Measurements from ENCODE around the gene LUZP2.

Gene LUZP2

DNA sequence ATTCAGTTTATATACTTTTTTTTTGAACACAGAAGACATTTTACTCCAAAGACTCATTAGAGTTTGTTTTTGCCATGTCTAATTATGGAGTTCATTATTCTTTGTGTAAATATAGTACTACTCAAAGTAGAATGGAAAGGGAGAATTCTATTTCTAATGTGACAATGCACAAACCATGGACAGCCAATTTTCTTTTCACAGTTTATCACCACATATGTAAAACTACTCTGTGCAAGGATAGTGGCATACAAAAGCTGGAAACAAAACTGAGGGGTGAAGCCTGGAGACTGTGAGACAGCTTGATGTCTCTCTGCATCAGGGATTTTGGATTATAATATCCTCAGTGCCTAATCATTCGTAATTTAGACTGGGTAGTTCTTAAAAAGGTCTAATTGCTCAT, 75.5 kb downstream of the LUZP2 start:
- no peak for DNase-seq

DNA sequence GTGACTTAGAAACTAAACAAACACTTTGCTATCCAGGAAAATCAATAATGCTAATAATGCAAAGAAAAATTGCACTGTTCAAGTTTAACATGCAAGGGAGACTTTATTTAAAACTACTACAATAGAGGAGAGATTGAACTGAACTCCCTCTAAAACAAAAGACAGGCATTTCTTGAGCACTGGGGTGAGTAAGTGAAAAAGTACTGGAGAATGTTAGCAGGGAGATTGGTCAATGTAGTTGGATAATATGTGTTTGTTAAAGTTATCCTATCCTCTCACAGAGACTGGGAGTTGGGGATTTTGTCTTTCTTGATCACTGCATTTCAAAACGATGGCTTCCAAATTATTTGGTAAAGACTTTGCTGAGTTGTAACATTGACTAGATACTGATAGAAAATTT, 77.6 kb downstream of the LUZP2 start:
- no peak for DNase-seq

DNA sequence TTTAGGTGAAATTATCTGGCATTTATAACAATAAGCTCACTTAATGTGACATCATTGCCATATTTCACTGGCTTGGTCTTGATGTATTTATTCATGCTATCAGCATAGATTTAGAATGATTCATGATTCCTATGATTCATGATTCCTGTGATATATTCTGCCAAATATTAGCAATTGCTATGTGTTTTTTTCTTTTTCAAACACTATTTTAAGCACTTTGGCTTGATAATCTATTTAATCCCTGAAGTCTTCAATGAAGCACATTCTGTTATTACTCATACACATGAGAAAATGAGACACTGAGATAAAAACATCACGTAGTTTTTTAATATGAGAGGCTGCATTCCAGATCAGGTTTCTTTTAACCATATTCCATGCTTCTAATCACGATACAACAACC, 78.5 kb downstream of the LUZP2 start:
- DNase-seq = no peak

DNA sequence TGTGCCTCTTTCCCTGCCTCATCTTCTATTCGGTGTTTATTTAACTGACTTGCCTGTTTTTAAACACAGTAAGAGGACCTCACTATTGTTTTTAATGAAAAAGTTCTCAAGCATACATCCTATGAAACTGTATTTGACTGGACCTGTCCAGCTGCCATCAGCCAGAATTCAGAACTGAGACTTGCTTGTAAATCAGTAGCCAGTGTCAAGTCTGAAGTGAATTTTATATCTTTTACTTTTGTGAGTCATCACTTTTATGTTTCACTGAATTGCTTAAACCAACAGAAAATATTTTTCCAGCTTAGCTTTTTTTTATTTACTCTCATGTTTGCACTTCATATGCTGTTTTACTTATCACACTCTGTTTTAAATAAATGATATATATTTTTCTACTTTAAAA, 88.3 kb downstream of the LUZP2 start:
- DNase-seq = no peak

DNA sequence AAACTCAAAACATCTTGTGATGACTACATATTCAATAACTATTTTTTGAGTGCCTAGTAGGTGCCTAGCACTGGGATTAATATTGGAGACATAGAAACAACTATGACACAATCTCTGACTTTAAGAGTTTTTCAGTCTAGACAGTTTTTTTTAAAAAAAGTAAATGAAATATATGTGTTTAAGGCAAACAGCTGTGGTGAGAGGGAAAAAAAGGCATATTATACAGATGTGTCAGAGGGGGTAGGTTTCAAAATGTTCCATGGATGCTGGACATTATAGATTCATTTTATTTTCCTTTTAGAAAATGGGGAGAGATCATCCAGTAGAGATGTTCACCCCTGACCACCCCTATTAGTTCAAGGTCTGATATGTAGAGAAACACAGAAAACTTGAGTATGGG, 90.8 kb downstream of the LUZP2 start:
- no peak for DNase-seq

DNA sequence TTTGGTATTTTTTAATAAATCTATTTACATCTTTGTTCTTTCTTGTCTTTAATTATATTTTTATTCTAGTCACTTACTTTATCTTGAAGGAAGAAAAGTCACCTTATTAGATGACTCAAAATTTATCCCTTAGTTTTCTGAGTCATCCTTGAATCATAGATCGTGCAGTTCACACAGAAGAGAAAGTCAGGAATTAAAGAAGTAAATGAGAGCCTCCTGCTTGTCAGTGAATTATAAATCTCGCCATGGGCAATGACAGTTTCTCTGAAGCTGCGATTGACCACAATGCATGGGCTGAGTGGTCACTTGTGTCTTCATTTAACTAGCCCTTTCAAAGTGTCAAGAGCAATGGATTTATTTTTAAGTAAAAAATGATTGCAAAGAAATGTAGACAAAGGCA, 91.2 kb downstream of the LUZP2 start:
- no peak for DNase-seq

DNA sequence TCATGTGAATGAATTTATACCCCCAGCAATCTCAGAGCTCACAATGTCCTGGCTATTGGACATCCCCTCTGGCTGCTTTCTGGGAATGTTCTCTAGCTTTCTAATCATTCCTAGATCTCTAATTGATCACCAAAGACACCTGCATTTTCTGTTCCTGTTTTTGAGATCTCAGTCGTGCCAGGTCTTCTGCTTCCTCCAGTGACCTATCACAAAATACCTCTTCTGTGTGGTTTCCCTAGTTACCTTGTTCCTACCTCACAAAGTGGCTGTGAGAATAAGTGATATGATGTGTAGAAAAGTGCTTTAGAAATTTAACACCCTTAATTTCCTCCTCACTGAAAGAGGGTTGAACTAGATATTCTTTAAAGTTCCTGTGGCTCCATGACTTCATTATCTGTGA, 92.2 kb downstream of the LUZP2 start:
- DNase-seq = no peak

DNA sequence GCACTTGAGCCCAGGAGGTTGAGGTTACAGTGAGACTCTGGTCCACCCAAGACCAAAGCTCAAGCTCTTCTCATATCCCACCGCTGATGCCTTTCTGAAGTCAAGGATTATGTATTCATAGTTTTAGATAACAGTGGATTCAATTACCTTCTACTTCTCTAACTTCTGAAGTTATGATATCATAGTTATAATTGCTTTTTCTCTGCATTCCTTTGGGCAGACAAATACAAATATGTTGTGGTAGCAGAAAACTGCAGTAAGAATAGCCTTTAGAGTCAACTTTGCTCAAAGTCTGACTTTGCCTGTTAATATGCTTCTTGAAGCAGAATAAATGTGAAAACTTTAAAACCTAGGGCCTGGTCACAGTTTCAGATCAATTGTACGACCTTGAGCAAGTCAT, 94.4 kb downstream of the LUZP2 start:
- no peak for DNase-seq

DNA sequence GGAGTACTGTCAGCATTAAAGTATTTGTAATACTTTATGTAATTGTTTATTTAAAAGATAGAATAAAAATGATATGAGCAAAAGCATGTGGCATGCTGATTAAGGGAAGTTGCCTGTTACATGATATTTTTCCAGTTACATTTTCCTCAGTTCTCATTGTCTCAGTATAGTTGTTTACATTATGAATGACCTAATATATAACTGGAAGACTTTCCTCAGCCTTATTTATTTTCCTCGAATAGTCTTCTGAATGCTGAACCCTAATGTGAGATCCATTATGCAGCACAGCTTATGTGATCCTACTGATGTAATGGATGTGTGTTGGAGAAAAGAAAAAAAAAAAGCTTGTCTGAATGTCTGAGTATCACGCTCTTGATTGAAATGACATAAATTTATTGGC, 95.5 kb downstream of the LUZP2 start:
- no peak for DNase-seq

DNA sequence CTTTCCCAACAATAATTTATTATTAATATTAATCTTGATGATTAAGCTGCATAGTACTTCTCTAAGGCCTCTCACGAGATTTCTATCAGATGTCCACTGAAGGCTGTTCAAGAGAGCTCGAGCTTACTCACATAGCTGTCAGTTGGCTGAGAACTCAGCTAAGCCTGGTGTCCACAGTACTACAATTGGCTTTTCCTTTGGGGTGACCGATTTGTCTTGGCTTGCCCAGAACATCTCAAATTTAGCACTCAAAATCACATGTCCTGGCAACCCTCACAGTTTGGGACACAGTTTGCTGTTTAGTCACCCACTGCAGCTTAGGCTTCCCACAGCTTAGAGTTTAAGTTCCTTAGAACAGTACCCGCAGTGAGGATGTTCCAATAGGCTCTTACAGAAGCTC, 96.5 kb downstream of the LUZP2 start:
- DNase-seq = no peak

DNA sequence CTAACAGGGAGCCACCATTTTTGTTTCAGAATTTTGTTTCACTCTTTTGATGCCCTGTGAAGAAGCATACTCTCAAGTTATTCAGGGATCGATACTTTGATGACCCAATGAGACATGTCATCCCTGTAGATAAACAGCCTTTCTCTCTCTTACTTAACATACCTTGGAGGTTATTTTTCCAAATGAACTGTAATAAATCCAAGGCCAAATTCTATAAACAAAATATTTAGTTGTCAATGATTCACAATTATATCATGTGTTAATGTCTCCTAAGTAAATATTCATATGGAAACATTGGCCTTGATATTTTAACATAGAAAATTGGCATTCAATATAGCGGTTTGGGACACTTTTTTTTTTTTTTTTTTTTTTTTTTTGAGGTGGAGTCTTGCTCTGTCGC, 97.5 kb downstream of the LUZP2 start:
- DNase-seq = no peak

DNA sequence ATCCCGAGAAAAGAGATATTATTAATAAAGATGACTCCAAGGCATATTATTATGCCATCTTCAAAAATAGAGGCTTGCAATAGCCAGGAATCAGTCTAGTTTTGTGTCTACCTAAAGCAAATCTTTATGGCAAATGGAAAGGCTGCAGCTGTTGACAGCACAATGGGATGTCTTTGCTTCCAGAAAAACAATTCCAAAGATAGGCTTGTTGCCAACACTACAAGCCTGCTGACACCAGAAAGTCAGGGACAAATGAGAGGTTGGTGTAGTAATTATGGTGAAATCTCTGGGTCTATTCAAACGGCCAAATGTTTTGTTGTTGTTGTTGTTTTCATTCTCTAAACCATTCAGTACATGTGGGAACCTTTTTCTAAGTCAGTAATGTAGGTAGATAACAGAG, 101.8 kb downstream of the LUZP2 start:
- no peak for DNase-seq

DNA sequence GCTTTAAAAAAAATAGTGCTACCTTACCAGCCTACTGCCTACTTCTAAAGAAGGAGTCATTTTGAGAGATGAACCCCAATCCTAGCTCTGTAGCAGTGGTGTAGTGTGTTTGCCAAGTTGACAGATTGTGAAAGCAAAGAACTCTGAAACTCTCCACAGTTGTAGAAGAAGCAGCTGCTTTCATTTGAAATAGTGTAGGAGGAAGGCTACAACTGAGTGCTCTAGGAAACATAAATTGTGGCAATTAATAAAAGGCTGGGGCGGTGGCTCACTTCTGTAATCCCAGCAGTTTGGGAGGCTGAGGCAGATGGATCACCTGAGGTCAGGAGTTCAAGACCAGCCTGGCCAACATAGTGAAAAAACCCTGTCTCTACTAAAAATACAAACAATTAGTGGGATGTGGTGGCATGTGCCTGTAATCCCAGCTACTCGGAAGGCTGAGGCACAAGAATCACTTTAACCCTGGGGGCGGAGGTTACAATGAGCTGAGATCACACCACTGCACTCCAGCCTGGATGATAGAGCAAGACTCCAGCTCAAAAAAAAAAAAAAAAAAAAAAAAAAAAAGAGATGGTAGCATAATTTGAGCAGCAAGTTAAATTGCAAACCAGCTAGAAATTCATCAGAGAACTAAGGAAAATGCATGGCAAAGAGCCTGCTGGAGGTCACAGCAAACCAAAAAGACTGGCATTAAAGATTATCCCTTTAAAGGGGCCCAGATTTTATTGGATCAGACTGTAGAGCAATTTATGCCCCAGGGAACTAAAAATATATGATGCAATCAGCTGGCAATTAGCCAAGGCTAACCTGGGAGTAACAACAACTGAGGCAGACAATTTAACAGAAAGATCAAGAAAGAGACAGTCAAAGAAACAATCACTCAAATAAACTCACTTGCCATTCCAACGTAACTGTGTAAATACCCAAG, 112.6 kb downstream of the LUZP2 start:
- no peak for DNase-seq

DNA sequence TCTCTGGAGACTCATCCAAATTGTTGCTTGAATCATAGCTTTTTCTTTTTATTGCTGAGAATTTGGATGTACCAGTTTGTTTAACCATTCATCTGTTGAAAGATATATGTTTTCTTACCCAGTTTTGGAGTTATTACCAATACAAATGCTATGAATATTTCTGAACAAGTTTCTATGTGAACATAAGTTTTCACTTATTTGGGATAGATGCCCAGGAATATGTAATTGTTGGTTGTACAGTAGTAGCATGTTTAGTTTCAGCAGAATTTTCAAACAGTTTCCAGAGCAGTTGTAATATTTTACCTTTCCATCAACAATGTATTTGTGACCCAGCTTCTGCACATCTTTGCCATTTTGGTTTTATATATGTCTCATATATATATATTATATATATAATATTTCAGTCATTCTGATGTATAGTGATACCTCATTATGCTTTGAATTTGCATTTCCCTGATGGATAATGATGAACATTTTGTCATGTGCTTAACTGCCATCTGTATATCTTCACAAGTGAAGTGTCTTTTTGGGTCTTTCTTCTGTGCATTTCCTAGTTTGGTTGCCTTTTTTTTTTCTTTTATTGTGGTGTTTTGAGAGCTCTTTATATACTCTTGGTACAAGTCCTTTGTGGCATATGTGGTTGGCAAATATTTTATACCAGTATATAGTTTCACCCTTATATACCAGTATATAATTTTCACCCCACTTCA, 118.8 kb downstream of the LUZP2 start:
- no peak for DNase-seq

DNA sequence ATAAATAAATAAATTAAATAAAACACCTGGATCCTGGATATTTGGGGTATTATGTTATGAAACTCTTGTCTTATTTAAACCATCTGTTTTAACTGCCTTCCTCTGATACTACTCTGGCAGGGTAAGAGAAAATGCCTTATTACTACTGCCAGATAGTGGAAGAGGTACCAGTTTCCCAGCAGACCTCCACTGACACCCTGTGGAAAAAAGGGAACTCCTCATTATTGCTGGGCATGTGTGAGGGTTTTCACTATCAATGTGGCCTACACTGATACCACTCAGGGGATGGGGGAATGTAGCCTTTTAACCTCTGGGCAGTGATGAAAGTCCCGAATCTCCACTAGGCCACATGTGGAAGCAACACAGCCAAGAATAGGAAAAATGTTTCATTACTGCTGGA, 121.0 kb downstream of the LUZP2 start:
- no peak for DNase-seq

DNA sequence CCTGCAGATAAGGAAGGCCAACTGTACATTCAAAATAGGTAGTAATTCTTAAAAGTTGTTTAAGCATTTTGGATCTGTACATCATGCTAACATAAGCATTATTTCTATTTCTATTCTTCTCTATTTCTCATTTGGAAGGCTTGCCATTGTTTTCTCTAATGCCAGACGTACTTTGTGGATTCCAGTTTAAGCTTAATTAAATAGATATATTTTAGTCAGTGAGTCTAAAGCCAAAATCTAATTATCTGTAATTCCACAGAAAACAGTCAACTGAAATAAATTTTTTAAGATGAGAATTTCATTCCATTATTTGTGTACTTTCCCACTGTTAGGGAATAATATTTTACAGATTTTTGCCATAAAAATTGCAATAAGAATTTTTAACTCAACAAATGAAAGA, 123.0 kb downstream of the LUZP2 start:
- DNase-seq = no peak

DNA sequence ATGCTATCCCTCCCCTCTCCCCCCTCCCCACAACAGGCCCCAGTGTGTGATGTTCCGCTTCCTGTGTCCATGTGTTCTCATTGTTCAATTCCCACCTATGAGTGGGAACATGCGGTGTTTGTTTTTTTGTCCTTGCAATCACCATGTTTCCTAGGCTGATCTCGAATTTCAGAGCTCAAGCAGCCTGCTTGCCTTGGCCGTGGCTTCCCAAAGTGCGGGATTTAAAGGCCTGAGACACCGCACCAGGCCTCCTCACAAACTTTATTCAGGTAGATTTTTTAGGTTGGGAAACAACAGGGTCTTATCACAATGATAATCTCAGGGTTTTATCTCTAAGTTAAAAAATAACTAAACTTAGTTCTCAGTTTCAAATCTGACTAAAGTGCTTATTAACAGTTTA, 125.4 kb downstream of the LUZP2 start:
- no peak for DNase-seq

DNA sequence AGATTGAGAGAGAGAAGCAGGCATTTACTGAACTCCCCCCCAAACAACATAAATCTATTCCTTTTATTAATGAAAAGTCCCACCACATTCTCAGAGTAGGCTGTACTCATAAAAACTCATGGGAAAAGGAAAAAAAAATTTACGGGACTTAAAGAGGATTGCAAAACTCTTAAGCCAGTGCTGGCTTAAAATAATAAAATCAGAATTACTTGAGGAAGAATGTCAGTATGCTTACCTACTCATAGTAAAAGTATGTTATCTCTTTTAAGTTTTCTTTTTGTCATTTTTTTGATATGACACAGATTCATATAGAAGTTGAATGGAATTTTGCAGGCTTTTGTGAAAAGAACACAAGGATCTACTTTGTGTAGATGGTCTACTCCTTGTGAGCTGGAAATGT, 126.3 kb downstream of the LUZP2 start:
- DNase-seq = no peak

DNA sequence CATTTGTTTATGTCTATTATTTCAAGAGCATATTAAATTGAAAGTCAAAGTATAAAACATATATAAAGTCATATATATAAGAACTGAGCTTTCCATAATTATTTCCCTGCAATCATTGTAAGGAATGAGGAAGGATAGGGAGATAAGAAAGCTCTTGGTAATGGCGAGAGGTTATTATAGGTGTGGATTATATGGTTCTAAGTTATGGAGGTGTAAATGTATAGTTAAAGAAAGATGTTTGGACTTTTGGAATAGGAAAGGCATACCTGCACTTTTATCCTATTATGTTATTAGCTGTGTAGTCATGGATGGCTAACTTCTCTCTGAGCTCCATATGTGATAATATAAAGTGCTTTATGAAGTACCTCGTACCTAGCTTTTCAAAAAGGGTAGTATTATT, 127.6 kb downstream of the LUZP2 start:
- no peak for DNase-seq

DNA sequence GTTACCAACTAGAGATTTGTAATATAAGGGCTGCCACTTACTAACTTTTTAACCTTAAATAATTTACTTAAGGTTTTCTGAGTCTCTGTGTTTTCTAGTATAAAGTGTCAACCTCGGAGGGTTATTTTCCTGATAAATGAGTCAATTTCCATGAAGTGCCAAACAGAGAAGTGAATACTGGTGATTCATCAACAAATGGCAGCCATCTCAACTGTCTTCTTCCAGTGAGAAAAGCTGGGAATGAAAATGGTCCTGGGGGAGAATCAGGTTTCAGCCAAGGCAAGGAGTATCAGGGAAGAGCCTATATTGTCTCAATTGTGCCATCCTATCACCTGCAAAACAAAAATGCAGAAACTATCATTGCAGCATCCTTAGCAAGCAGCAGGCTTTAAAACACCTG, 129.1 kb downstream of the LUZP2 start:
- no peak for DNase-seq

DNA sequence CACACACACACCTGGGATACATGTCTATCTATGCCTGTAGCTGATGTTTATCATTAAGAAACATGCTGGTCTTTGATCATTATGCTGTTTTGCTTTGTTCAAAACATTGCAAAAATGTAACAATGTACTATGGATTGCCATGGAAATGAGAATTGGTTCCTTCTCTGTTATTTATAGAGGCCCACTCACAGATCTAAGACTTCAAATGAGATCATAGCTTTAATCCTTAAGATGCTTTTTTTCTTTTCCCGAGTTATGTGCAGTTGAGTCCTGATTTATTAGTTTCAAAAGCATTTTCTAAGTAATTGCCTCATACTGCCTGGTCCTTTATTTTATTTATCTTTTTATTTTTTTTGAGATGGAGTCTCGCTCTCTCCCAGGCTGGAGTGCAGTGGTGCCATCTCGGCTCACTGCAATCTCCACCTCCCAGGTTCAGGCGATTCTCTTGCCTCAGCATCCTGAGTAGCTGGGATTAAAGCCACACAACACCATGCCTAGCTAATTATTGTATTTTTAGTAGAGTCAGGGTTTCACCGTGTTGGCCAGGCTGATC, 131.4 kb downstream of the LUZP2 start:
- no peak for DNase-seq

DNA sequence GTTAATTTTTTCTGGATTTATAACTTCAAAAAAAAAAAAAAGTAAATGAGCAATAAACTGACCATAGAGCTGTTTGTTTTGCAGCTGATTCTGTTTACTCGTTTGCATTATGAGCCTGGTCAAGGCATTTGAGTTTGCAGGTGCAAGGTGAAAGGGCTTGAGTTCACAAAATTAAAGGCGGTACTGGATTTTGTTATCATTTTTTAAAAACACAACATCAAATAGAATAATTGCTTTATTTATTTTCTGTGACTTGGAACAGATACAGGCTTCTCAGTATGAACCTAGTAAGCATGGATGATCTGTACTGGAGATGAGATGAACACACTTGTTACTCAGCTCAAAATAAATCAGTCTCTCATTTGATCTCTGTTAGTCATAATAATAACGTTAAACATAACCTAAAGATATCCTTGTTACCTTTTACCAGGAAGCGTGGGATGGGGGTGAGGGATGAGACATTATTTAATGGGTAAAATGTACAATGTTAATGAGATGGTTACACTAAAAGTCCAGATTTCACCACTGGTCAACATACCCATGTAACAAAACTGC, 137.8 kb downstream of the LUZP2 start:
- no peak for DNase-seq

DNA sequence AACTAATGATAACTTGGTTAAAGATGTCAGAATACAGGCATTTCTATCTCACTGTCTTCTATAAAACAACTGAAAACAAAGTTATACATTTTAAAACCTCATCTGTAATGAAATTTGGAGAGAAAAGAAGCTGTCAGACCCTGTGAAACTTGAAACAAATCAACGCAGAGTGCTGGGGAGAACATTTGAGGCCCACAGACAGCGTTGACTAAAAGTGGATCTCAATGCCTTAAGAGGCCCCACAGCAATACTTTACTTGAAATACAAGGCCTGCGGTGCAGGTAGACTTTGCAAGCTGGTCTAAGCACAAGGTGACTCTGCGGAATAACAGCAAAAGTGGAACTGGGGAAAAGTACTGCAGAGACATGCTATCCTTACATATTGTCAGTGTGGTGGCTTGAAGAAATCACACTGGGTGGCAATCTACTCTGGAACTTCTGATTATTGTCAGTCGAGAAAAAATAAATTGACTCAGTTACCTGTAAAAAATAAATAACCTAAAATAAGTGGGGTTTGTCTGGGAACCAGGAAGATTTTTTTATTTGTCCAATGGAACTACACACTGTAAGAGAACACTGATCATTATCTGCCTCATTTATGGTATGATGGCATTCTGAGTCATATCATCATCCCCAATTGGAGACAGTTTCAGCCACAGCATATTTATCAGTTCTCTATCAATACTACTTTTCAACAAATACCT, 138.9 kb downstream of the LUZP2 start:
- no peak for DNase-seq
